ENCODE data around the gene PITPNM1. TPM values are rescaled to one million over a fixed set of nuclear protein-coding genes. Genes with fewer than 3 reads are reported as not detected.
"Not testable (repeated sequence)": the region's sequence is repeated elsewhere in the genome, so short reads cannot be mapped to it uniquely, and the experiment has no call there.

PITPNM1 gene
- total RNA-seq, 3 donors from 2014 or later (not counting 1 experiment from before 2014, with no cell fraction given) = 99.9 to 135 (median 123) TPM

DNA sequence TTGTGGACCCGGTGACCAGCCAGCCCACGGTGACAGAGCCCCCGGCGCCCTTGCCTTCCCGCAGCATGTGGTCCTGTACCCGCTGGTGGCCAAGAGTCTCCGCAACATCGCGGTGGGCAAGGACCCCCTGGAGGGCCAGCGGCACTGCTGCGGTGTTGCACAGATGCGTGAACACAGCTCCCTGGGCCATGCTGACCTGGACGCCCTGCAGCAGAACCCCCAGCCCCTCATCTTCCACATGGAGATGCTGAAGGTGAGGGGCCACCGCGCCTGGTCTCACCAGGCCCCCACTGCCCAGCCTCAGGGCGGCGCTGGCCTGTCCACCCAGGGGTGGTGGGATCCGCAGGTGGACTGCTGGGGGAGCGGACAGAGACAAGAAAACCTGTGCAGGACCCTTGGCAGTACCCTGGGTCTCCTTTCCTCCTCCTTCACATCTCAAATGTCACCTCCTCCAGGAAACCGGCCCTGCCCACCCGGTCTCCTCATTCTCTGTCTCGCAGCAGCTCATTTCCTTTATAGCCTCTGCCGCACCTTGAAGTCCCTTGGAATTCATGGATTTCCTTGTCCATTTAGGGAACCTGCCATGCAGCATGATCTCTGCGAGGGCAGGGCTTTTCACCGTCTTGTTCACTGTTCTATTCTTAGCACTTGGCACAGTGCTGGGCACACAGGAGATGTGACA is 15.8 kb downstream of the PITPNM1 start:
- Mint-ChIP-seq H3K36me3 (no peaks in the 10 kb centered on the region), H3K9me3 (no peaks in the 10 kb centered on the region), H3K4me1 (peaks cover 33 to 41% of the 10 kb centered on the region in 2 donors), H3K4me3 (no peak overlapping the region), H3K27ac (peak overlapping the region; percentile 34 to 64), H3K27me3 (ENCODE audit: low read depth in 2 of 2) (no peaks in the 10 kb centered on the region)
- Histone ChIP-seq H3K27ac (ENCODE audit: low read length) (no peak overlapping the region), H3K36me3 (ENCODE audit: control insufficient read depth, insufficient read depth, low read length) (peaks cover 68% of the 10 kb centered on the region), H3K9me3 (ENCODE audit: control insufficient read depth, insufficient read depth, low read length) (no peaks in the 10 kb centered on the region), H3K27me3 (ENCODE audit: control insufficient read depth, insufficient read depth, low read length) (no peaks in the 10 kb centered on the region), H3K4me1 (ENCODE audit: control insufficient read depth, insufficient read depth, low read length) (peaks cover 40% of the 10 kb centered on the region), H3K4me3 (ENCODE audit: low read length) (no peak overlapping the region)
- intact Hi-C loops (cut with micrococcal nuclease) = no loop called here
- TF ChIP-seq, protein P1, sequence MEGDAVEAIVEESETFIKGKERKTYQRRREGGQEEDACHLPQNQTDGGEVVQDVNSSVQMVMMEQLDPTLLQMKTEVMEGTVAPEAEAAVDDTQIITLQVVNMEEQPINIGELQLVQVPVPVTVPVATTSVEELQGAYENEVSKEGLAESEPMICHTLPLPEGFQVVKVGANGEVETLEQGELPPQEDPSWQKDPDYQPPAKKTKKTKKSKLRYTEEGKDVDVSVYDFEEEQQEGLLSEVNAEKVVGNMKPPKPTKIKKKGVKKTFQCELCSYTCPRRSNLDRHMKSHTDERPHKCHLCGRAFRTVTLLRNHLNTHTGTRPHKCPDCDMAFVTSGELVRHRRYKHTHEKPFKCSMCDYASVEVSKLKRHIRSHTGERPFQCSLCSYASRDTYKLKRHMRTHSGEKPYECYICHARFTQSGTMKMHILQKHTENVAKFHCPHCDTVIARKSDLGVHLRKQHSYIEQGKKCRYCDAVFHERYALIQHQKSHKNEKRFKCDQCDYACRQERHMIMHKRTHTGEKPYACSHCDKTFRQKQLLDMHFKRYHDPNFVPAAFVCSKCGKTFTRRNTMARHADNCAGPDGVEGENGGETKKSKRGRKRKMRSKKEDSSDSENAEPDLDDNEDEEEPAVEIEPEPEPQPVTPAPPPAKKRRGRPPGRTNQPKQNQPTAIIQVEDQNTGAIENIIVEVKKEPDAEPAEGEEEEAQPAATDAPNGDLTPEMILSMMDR (IDR thresholded peaks at IDR 0.05) = no peak
- no peak for ATAC-seq
- 95% methylated on average over 25 of the region's 25 CpGs for WGBS (ENCODE audit: insufficient coverage)
- DNase-seq = no peak

DNA sequence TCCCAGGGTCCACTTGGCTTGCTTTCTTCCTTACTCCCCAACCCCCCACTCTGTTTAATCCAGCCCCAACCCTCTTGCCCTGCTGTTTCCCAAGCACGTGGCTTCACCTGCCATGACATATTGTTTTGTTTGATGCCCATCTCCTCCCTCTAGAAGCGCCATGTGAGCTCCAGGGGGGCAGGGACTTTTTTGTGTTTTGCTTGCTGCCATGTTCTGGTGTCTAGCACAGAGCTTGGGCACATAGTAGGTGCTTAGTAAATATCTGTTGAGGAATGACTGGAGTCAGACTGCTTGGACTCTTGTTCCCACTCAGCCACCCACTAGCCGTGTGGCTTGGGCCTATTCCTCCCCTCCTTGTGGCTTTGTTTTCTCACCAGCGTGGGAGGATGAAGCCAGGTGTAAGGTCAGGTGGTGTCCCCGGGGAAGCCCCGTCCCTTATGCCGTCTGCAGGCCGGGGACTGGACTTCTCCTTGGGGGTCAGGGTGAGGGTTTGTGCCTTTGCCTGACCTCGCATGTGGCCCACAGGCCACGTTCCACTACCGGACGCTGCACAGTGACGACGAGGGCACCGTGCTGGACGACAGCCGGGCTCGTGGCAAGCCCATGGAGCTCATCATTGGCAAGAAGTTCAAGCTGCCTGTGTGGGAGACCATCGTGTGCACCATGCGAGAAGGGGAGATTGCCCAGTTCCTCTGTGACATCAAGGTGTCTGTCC is 18.5 kb downstream of the PITPNM1 start:
- intact Hi-C loops (cut with micrococcal nuclease) = no loop called here
- TF ChIP-seq, protein P1 (IDR thresholded peaks at IDR 0.05) = no peak
- 52% methylated on average over 19 of the region's 20 CpGs for WGBS (ENCODE audit: insufficient coverage)
- Histone ChIP-seq H3K4me3 (ENCODE audit: low read length) (no peak overlapping the region), H3K27ac (ENCODE audit: low read length) (peak overlapping the region; percentile 74), H3K4me1 (ENCODE audit: control insufficient read depth, insufficient read depth, low read length) (peaks cover 60% of the 10 kb centered on the region), H3K36me3 (ENCODE audit: control insufficient read depth, insufficient read depth, low read length) (peaks cover 44% of the 10 kb centered on the region), H3K27me3 (ENCODE audit: control insufficient read depth, insufficient read depth, low read length) (no peaks in the 10 kb centered on the region), H3K9me3 (ENCODE audit: control insufficient read depth, insufficient read depth, low read length) (no peaks in the 10 kb centered on the region)
- Mint-ChIP-seq H3K4me1 (peaks cover 55 to 62% of the 10 kb centered on the region in 2 donors), H3K9me3 (no peaks in the 10 kb centered on the region), H3K27ac (peak overlapping the region; percentile 97 to 98), H3K27me3 (ENCODE audit: low read depth in 2 of 2) (no peaks in the 10 kb centered on the region), H3K36me3 (no peaks in the 10 kb centered on the region), H3K4me3 (peak overlapping the region; percentile 76)
- ATAC-seq = no peak
- DNase-seq = peak in 1 of 2 donors; percentile 60

DNA sequence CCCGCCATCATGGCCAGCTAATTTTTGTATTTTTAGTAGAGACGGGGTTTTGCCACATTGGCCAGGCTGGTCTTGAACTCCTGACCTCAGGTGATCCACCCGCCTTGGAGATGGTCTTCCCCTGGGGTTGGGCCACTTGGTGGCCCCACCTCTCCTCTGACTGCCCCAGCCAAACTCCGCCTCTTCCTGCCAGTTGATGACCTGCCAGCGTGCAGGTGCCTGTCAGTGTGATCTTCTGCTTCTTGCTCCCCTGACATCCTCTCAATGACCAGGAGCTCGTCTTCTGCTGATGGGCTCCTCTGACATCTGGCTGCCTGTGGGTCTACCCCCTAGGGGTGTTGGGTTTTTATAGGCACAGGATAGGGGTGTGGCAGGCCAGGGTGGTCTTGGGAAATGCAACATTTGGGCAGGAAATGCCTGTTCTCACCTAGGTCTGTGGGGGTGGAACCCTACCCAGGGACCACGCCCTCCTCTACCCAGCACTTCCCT is 19.2 kb downstream of the PITPNM1 start:
- not testable (repeated sequence) for H3K27me3 ChIP-seq (ENCODE audit: control insufficient read depth, insufficient read depth, low read length); H3K9me3 ChIP-seq (ENCODE audit: control insufficient read depth, insufficient read depth, low read length); ATAC-seq; H3K36me3 Mint-ChIP-seq; H3K9me3 Mint-ChIP-seq; H3K27me3 Mint-ChIP-seq (ENCODE audit: low read depth in 2 of 2); H3K4me3 ChIP-seq (ENCODE audit: low read length)
- WGBS (ENCODE audit: insufficient coverage) = 40% methylated on average over 7 of the region's 7 CpGs
- H3K27ac ChIP-seq (ENCODE audit: low read length) = peak overlapping the region; percentile 74
- intact Hi-C loops (cut with micrococcal nuclease) = loop anchor here (2.0 kb wide), 1 partner anchor 19 kb away; the partner anchor contains the start of gene PITPNM1
- peak overlapping the region; percentile 97 to 98 for H3K27ac Mint-ChIP-seq
- peak in 1 of 2 donors; percentile 66 for DNase-seq
- peaks cover 60% of the 10 kb centered on the region for H3K4me1 ChIP-seq (ENCODE audit: control insufficient read depth, insufficient read depth, low read length)
- peaks cover 36% of the 10 kb centered on the region for H3K36me3 ChIP-seq (ENCODE audit: control insufficient read depth, insufficient read depth, low read length)
- H3K4me3 Mint-ChIP-seq = peak overlapping the region; percentile 76
- peaks cover 55 to 62% of the 10 kb centered on the region in 2 donors for H3K4me1 Mint-ChIP-seq

- TF ChIP-seq, protein P1 (IDR thresholded peaks at IDR 0.05) = no peak
- peak overlapping the region; percentile 97 to 98 for H3K27ac Mint-ChIP-seq
- H3K4me3 ChIP-seq (ENCODE audit: low read length) = peak overlapping the region; percentile 48
- peak overlapping the region; percentile 99 for H3K4me3 Mint-ChIP-seq
- 15% methylated on average over 11 of the region's 11 CpGs for WGBS (ENCODE audit: insufficient coverage)
- H3K36me3 Mint-ChIP-seq = no peaks in the 10 kb centered on the region
- no peaks in the 10 kb centered on the region for H3K27me3 ChIP-seq (ENCODE audit: control insufficient read depth, insufficient read depth, low read length)
- intact Hi-C loops (cut with micrococcal nuclease) = loop anchor here (2.0 to 5.0 kb wide), 2 partner anchors 20 to 83 kb away; partner anchors contain the start of genes PITPNM1, PPP1CA and TBC1D10C
- no peaks in the 10 kb centered on the region for H3K27me3 Mint-ChIP-seq (ENCODE audit: low read depth in 2 of 2)
- ATAC-seq (peak in 1 of 3 donors; percentile 19), DNase-seq (peak in 1 of 2 donors; percentile 80)
- H3K36me3 ChIP-seq (ENCODE audit: control insufficient read depth, insufficient read depth, low read length) = peaks cover 27% of the 10 kb centered on the region
- peak overlapping the region; percentile 74 for H3K27ac ChIP-seq (ENCODE audit: low read length)
- peaks cover 60% of the 10 kb centered on the region for H3K4me1 ChIP-seq (ENCODE audit: control insufficient read depth, insufficient read depth, low read length)
- H3K9me3 Mint-ChIP-seq = no peaks in the 10 kb centered on the region
- H3K4me1 Mint-ChIP-seq = peaks cover 55 to 62% of the 10 kb centered on the region in 2 donors
- H3K9me3 ChIP-seq (ENCODE audit: control insufficient read depth, insufficient read depth, low read length) = no peaks in the 10 kb centered on the region
Measured at GRCh38 chr11:67484847-67485311, 20.3 kb downstream of the PITPNM1 start.
